Astrocyte (in vitro differentiated cells and primary cell): ENCODE results near the gene SIAH2. TPM values are rescaled to one million over a fixed set of nuclear protein-coding genes. Genes with fewer than 3 reads are reported as not detected.
A peak's percentile ranks its signal among the peaks of the same experiment; 100 is the strongest.

Experiments used
- DNase-seq: peaks from one replicate; pipeline ENCODE4 v3.0.0-alpha.2; 2010; ENCODE audit warnings: low read depth
- FAIRE-seq: peaks from 2 replicates; lab custom pipeline; 2011; peaks lifted over from hg19 to GRCh38; lab: Jason Lieb, UNC
- H2AFZ ChIP-seq: 2 replicates; pipeline ENCODE4 v1.6.0; 2012; ENCODE audit warnings: low read depth, low read length, inconsistent platforms
- H3K27ac ChIP-seq: 2 replicates; pipeline ENCODE4 v1.5.1; 2011; ENCODE audit warnings: low read depth, low read length, inconsistent platforms
- H3K27me3 ChIP-seq: 2 replicates; pipeline ENCODE4 v1.6.0; 2011; ENCODE audit warnings: low read length, inconsistent platforms; ENCODE audit not compliant: insufficient read depth
- H3K36me3 ChIP-seq: 2 replicates; pipeline ENCODE4 v1.5.1; 2011; ENCODE audit warnings: low read length, inconsistent platforms; ENCODE audit not compliant: insufficient read depth
- H3K4me1 ChIP-seq: 2 replicates; pipeline ENCODE4 v1.5.1; 2011; ENCODE audit warnings: low read length, inconsistent platforms; ENCODE audit not compliant: insufficient read depth
- H3K4me2 ChIP-seq: 2 replicates; pipeline ENCODE4 v1.6.0; 2012; ENCODE audit warnings: low read length, inconsistent platforms
- H3K4me3 ChIP-seq: 2 replicates; pipeline ENCODE4 v1.5.1; 2011; ENCODE audit warnings: low read depth, mild to moderate bottlenecking, low read length, inconsistent platforms; ENCODE audit not compliant: insufficient read depth
- H3K79me2 ChIP-seq: 2 replicates; pipeline ENCODE4 v1.6.0; 2012; ENCODE audit warnings: mild to moderate bottlenecking, low read length, inconsistent platforms; ENCODE audit not compliant: insufficient read depth
- H3K9ac ChIP-seq: 2 replicates; pipeline ENCODE4 v1.6.0; 2012; ENCODE audit warnings: mild to moderate bottlenecking, low read length, inconsistent platforms
- H3K9me3 ChIP-seq: 2 replicates; pipeline ENCODE4 v1.5.1; 2012; ENCODE audit warnings: low read depth, mild to moderate bottlenecking, low read length, inconsistent platforms; ENCODE audit not compliant: insufficient read depth
- H4K20me1 ChIP-seq: 2 replicates; pipeline ENCODE4 v1.6.0; 2012; ENCODE audit warnings: low read length, inconsistent platforms; ENCODE audit not compliant: insufficient read depth
- H3K27ac Mint-ChIP-seq: one replicate; pipeline ENCODE4 v1.8.0; 2021; ENCODE audit warnings: mild to moderate bottlenecking, mixed read lengths; ENCODE audit not compliant: unreplicated experiment
- H3K27me3 Mint-ChIP-seq: one replicate; pipeline ENCODE4 v1.8.0; 2021; ENCODE audit warnings: low read depth, mixed read lengths; ENCODE audit not compliant: unreplicated experiment
- H3K36me3 Mint-ChIP-seq: one replicate; pipeline ENCODE4 v1.8.0; 2021; ENCODE audit warnings: low read depth, mixed read lengths; ENCODE audit not compliant: unreplicated experiment
- H3K4me1 Mint-ChIP-seq: one replicate; pipeline ENCODE4 v1.8.0; 2021; ENCODE audit warnings: low read depth, mixed read lengths; ENCODE audit not compliant: unreplicated experiment
- H3K4me3 Mint-ChIP-seq: one replicate; pipeline ENCODE4 v1.8.0; 2021; ENCODE audit warnings: mild to moderate bottlenecking, moderate library complexity, mixed read lengths; ENCODE audit not compliant: unreplicated experiment
- H3K9me3 Mint-ChIP-seq: one replicate; pipeline ENCODE4 v1.8.0; 2021; ENCODE audit warnings: mild to moderate bottlenecking, mixed read lengths; ENCODE audit not compliant: unreplicated experiment
- EZH2 ChIP-seq: IDR thresholded peaks from 2 replicates; pipeline ENCODE4 v1.6.1; 2012; ENCODE audit warnings: mild to moderate bottlenecking, low read length, inconsistent platforms; ENCODE audit not compliant: insufficient read depth
- total RNA-seq: library from RNA; stranded (reverse); gene quantifications from 2 replicates; pipeline ENCODE4 v1.2.1, GENCODE V29; 2021
- TF ChIP-seq, protein P1 (sequence below): IDR thresholded peaks from 2 replicates; pipeline ENCODE4 v1.5.1; 2011; ENCODE audit warnings: low read depth, mild to moderate bottlenecking, inconsistent platforms, low read length, moderate library complexity; ENCODE audit not compliant: insufficient read depth

SIAH2 gene
- total RNA-seq, 1 donor from 2014 or later: 39.3 TPM

DNA sequence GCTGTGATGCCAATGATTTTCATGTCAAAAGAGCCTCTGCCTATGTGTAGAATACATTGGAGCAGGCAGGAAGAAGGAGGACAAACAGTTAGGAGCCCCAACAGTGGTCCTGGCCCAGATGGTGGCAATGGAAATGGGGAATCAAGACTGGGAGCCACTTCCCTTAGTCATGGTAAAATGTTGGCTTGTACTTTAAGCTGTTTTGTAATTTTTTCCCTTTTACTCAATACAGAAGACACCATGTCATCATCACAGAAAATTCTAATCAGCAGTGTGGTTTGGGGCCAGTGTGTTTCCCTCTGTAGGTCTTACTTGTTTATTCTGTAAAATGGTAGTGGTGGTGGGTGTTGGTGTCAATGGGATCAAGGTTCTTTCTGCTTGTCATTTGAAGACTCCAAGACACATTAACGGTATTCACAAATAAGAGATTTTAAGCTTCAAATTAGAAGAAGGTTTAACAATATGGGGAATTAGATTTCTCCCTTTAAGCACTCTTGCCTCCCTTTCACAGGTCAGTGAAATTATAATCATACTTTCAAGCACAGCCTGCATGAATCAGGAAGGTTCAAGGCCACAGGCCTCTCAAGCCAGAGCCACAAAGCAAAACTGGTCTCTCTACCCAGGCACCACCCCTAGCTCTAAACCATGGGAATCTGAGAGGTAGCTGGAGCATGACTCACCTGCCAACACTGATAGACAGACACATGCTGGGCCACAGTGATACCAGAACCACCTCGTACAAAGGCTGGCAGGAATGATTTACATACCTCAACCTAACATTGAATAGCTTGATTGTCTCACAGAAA, 24.9 kb downstream of the SIAH2 start:
- H3K4me1 ChIP-seq: peaks cover 13% of the 10 kb centered on the region
- H3K79me2 ChIP-seq: peaks cover 15% of the 10 kb centered on the region
- DNase-seq (peak; percentile 50), FAIRE-seq (no peak)
- Mint-ChIP-seq H3K27me3 (no peaks in the 10 kb centered on the region), H3K4me1 (peaks cover 72% of the 10 kb centered on the region), H3K9me3 (peaks cover 5% of the 10 kb centered on the region), H3K27ac (peak overlapping the region; percentile 91), H3K36me3 (peaks cover 33% of the 10 kb centered on the region), H3K4me3 (peak overlapping the region; percentile 54)
- H3K9ac ChIP-seq: no peak overlapping the region
- TF ChIP-seq EZH2: no peak
- TF ChIP-seq, protein P1, sequence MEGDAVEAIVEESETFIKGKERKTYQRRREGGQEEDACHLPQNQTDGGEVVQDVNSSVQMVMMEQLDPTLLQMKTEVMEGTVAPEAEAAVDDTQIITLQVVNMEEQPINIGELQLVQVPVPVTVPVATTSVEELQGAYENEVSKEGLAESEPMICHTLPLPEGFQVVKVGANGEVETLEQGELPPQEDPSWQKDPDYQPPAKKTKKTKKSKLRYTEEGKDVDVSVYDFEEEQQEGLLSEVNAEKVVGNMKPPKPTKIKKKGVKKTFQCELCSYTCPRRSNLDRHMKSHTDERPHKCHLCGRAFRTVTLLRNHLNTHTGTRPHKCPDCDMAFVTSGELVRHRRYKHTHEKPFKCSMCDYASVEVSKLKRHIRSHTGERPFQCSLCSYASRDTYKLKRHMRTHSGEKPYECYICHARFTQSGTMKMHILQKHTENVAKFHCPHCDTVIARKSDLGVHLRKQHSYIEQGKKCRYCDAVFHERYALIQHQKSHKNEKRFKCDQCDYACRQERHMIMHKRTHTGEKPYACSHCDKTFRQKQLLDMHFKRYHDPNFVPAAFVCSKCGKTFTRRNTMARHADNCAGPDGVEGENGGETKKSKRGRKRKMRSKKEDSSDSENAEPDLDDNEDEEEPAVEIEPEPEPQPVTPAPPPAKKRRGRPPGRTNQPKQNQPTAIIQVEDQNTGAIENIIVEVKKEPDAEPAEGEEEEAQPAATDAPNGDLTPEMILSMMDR: no peak
- H3K4me3 ChIP-seq: no peak overlapping the region
- H2AFZ ChIP-seq: no peak overlapping the region
- H3K27ac ChIP-seq: no peak overlapping the region
- H4K20me1 ChIP-seq: peaks cover 16% of the 10 kb centered on the region
- no peaks in the 10 kb centered on the region for H3K36me3 ChIP-seq
- no peaks in the 10 kb centered on the region for H3K27me3 ChIP-seq
- peak overlapping the region; percentile 1 for H3K4me2 ChIP-seq
- no peaks in the 10 kb centered on the region for H3K9me3 ChIP-seq

DNA sequence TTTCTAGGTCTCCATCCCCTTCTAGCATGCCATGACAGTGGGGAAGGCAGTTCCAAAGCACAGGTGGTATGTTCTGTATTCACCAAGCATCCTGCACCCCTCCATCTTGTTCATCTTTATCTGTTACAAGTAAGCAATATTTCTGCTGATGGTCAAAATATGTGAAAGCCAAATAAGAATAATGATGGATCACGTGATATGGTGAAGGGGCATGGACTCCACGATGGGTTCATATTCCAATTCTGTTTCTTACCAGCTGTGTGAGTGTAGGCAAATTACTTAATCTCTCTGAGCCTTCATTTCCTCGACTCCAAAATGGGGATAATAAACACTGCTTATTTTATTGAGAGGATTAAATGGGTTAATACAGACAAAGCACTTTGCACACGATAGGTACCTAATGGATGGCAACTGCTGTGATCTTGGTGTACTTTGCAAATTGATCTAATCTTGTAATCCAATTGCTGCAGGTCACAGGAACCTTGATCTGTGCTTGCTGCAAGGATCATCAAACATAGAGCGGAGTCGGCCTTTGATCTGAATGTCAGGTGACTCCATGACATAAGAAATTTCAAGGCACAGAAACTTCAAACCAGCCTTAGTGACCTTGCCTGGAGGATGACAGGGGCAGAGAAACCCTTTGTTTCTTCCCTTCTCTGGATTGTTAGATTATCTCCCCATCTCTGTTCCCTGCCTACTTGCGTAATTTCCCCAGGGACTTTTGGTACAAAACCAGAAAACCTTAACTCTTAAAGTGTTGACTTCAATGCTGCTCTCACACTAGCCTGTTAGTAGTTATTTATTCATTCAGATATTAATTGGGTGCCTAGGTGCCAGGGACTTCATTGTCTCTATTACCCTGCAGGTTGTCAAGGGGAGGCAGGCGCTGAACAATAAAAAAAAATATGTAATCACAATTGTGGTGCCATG, 25.8 kb downstream of the SIAH2 start:
- Mint-ChIP-seq H3K27ac (peak overlapping the region; percentile 91), H3K4me3 (peak overlapping the region; percentile 34), H3K36me3 (peaks cover 28% of the 10 kb centered on the region), H3K27me3 (no peaks in the 10 kb centered on the region), H3K9me3 (peaks cover 5% of the 10 kb centered on the region), H3K4me1 (peaks cover 63% of the 10 kb centered on the region)
- no peaks in the 10 kb centered on the region for H3K9me3 ChIP-seq
- FAIRE-seq: no peak
- no peak overlapping the region for H3K4me2 ChIP-seq
- H3K4me3 ChIP-seq: no peak overlapping the region
- peaks cover 7% of the 10 kb centered on the region for H4K20me1 ChIP-seq
- DNase-seq: no peak
- H3K27me3 ChIP-seq: no peaks in the 10 kb centered on the region
- H3K36me3 ChIP-seq: no peaks in the 10 kb centered on the region
- H3K79me2 ChIP-seq: peaks cover 6% of the 10 kb centered on the region
- TF ChIP-seq, protein P1: no peak
- no peak for TF ChIP-seq EZH2
- H3K27ac ChIP-seq: no peak overlapping the region
- no peak overlapping the region for H2AFZ ChIP-seq
- H3K9ac ChIP-seq: no peak overlapping the region
- peaks cover 6% of the 10 kb centered on the region for H3K4me1 ChIP-seq
